GM19328 (cell line): ENCODE results near the gene FOXC1.

ENCODE experiments used
- ATAC-seq: cut with Tn5 transposase; IDR thresholded peaks from one replicate; pipeline ENCODE4 v1.9.1; 2021; ENCODE audit warnings: mild to moderate bottlenecking, moderate library complexity; ENCODE audit not compliant: unreplicated experiment

FOXC1 gene

DNA sequence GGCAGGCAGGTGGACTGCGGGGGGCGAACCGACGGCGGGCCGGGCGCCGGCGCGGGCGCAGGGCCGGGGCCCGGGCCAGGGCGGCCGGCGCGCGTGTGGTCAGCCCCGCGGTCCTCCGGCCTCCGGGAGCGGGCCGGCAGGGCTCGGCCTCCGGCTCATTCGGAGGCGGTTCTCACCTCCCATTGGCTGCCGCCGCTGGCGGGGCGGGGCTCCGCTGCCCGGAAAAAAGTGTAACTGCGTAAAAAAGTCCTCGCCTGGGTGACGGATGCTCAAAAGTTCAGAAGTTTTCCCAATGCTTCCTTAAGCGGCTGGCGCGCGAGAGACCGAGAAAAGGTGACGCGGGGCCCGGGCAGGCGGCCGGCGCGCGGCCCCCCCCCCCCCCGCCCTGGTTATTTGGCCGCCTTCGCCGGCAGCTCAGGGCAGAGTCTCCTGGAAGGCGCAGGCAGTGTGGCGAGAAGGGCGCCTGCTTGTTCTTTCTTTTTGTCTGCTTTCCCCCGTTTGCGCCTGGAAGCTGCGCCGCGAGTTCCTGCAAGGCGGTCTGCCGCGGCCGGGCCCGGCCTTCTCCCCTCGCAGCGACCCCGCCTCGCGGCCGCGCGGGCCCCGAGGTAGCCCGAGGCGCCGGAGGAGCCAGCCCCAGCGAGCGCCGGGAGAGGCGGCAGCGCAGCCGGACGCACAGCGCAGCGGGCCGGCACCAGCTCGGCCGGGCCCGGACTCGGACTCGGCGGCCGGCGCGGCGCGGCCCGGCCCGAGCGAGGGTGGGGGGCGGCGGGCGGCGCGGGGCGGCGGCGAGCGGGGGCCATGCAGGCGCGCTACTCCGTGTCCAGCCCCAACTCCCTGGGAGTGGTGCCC is at the start of gene FOXC1:
Gene FOXC1 (plus strand): TSS at position 268 of the 849 bp plus-strand sequence. CDS start 531 bp downstream, at position 799.
- ATAC-seq: no peak

- no peak for ATAC-seq
These were observed 49.2 kb upstream of the FOXC1 start for GRCh38 chr6:1560281-1561058.

DNA sequence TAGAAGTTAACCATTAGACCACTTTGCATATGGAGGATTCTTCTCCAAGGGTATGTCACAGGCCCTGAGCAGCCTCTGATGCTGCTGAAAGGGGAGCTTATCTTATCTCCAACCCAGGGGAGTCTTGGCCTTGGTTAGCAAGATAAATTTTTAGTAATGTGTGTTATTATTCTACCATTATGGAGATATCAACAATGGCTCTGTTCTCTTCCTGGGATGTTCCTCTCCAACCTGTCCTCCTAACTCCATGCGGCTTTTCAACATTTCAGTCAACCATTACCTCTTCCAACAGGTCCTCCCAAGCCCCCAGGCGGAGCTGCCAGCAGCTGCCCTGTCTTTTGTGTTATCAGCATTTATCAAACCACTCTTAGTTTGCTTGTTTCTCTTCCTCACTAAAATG is 48.4 kb upstream of the FOXC1 start:
- no peak for ATAC-seq

DNA sequence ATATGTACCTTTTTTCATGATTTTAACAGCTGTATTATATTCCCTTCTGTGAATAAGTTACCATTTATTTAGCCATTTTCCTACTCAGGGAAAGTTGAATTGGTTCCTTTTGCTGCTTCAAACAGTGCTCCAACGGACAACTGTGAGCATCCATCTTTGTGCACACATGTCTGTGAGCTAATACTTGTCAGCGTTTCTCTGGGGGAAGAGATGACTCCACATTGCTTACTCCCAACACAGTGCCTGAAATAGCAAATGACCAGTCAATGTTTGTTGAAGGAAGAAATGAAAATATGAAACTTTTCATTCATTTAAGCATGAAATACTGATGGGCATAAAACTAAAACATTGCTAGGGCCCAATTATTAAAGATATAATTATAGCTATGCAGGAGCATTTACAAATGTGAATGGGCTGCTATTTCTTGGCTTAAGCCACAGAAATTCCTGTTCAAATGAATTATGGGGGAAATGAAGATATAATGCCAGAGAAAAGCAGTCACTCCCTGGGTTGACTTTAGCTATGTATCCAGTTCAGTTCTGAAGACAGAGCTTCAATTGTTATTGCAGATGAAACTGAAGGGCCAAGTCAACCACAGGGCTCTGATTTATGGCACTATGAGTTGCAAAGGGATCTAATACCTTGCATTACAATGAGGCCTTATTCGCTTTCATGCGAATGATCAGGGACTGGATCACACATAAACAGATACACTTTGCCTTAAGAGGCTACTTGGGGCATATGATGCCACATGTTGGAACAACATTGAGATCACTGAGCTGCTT is 47.4 kb upstream of the FOXC1 start:
- no peak for ATAC-seq

DNA sequence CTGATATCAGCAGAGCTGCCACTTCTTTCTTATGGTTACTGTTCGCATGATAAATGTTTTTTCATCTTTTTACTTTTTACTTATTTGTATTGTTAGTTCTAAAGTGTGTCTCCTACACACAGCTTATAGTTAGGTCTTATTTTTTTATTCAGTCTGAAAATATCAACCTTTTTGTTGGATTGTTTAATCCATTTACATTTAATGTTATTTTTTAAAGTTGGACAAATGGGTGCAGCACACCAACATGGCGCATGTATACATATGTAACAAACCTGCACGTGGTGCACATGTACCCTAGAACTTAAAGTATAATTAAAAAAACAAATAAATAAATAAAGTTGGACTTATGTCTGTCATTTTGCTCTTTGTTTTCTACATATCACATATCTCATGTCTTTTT is 40.3 kb upstream of the FOXC1 start:
- ATAC-seq: no peak

DNA sequence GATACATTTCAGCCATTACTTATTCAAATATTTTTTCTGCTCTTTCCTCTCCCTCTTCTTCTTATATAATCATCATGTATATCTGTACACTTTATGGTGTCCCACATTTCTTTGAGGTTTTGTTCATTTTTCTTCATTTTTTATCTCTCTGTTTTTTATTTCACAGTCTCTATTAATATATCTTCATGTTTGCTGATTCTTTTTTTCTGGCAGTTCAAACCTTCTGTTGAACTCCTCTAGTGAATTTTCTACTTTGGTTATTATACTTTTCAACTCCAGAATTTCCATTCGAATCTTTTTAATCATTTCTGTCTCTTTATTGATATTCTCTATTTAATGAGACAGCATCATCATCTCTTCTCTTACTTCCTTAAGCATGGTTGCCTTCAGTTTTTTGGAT is 38.9 kb upstream of the FOXC1 start:
- ATAC-seq: no peak

- no peak for ATAC-seq
These were observed 36.8 kb upstream of the FOXC1 start for GRCh38 chr6:1572892-1573291.

GRCh38 chr6:1574083-1574761 is 35.5 kb upstream of the FOXC1 start:
- no peak for ATAC-seq

- no peak for ATAC-seq
These were observed 34.9 kb upstream of the FOXC1 start for GRCh38 chr6:1574890-1575209.

GRCh38 chr6:1575210-1576041 is 34.3 kb upstream of the FOXC1 start:
- no peak for ATAC-seq

DNA sequence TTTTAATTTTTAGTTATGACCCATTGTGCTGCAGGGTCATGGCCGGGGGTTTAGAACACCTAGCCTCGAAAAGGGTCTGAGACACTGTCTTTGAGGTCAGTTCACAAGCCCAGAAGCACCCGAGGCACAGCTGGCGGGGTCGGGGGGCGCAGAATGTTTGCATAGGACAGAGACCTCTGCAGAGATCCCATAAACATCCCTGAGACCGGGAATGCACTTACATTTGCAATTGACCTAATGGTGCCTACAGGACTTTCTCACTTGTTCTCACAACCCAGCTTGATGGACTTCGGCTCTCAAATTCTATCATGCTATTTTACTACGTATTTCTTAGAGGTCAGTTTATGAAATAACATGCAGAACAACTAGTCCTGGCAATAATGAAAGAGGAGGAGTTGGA is 33.5 kb upstream of the FOXC1 start:
- ATAC-seq: no peak

- no peak for ATAC-seq
These were observed 33.0 kb upstream of the FOXC1 start for GRCh38 chr6:1576711-1577110.

GRCh38 chr6:1577146-1577680 is 32.5 kb upstream of the FOXC1 start:
- ATAC-seq: no peak

- ATAC-seq: no peak
These were observed 31.6 kb upstream of the FOXC1 start for GRCh38 chr6:1577896-1578745.

DNA sequence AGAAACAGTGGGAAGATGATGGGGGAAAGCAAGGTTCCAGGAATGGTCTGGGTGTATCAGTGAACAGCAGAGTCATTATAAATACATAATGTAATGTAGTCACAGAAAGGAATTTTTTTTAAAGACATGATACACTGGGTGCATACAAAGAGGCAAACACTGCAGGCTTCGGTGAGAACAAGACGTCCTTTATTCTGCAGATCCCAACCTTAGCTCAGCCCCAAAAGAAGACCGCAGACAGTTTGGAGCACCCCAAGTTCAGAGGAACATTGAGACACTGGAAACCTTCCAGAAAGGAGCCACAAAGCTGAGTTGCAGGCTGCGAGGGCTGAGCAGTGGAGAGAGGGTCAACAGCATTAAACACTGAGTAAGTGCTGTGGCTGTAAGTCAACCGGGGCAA is 30.6 kb upstream of the FOXC1 start:
- no peak for ATAC-seq

GRCh38 chr6:1580109-1580508 is 29.6 kb upstream of the FOXC1 start:
- no peak for ATAC-seq

- no peak for ATAC-seq
These were observed 29.1 kb upstream of the FOXC1 start for GRCh38 chr6:1580585-1580984.

DNA sequence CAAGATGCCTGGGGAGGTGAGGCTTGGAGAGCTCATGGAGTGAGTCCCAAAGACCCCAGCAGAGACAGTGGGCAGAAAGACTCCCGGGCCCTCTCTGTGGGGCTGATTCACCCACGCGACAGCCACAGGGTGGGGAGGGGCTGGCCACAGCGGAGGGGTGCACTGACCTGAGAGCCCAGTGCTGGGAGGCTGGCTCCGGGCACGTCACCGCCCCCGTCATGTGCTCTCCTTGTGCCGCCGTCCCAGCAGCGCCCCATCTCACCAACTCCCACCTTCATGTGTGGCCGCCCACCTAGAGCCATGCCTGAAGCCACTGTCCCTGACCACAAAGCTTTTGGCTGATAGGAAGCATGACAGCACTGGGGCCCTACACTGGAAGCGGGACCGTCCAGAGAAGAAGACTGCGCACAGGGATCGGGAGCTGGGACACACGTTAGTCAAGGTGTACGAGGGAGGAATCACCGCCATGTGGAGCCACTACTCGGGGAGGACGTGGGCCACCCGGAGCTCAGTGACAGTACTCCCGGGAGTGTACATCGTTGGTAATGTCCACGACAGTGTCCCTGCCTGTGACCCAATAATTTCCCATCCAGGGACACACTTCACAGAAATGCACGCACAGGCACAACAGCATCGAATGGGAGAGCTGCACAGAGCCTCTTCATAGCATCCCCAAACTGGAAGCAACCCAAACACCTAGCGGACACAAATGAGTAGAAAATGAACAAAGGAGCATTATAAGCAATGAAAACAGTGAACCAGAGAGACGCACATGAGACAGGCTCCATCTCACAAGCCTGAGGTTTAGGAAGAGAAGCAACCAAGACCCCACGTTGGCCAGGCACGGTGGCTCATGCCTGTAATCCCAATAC is 28.4 kb upstream of the FOXC1 start:
- no peak for ATAC-seq
